Prostate gland (tissue), 2 donors: Measurements from ENCODE around the gene ELMO1.

Source experiments
- POLR2AphosphoS5 ChIP-seq: sonication (generic); formaldehyde crosslinking; IDR thresholded peaks from one replicate; pipeline ENCODE4 v1.6.1; 2017; ENCODE audit warnings: antibody characterized with exemption
- TF ChIP-seq, protein P1 (sequence below), 4 experiments: fragments of 200-600 bp in 2 of 4; fragments of 450-650 bp in 2 of 4; sonication (generic) in 2 of 4; IDR thresholded peaks; 1 replicate in 3 of 4; 2 replicates in 1 of 4; pipeline ENCODE4 v1.5.1; 2016 to 2019; ENCODE audit warnings: antibody characterized with exemption in 4 of 4, mild to moderate bottlenecking in 2 of 4, moderate library complexity in 2 of 4

GRCh38 chr7:36964297-36964696 lies 484.4 kb downstream of the ELMO1 start:
- TF ChIP-seq, protein P1, sequence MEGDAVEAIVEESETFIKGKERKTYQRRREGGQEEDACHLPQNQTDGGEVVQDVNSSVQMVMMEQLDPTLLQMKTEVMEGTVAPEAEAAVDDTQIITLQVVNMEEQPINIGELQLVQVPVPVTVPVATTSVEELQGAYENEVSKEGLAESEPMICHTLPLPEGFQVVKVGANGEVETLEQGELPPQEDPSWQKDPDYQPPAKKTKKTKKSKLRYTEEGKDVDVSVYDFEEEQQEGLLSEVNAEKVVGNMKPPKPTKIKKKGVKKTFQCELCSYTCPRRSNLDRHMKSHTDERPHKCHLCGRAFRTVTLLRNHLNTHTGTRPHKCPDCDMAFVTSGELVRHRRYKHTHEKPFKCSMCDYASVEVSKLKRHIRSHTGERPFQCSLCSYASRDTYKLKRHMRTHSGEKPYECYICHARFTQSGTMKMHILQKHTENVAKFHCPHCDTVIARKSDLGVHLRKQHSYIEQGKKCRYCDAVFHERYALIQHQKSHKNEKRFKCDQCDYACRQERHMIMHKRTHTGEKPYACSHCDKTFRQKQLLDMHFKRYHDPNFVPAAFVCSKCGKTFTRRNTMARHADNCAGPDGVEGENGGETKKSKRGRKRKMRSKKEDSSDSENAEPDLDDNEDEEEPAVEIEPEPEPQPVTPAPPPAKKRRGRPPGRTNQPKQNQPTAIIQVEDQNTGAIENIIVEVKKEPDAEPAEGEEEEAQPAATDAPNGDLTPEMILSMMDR (IDR thresholded peaks at IDR 0.05): no peak
- no peak for TF ChIP-seq POLR2AphosphoS5
